H9 (cell line): ENCODE measurements around the gene SCN2B. TPM values are rescaled to one million over a fixed set of nuclear protein-coding genes. Genes with fewer than 3 reads are reported as not detected.

Source experiments
- DNase-seq: peaks from one replicate; pipeline ENCODE4 v3.0.0-alpha.2; 2017
- H2AFZ ChIP-seq: one replicate; pipeline ENCODE4 v1.6.1; 2013; ENCODE audit warnings: mild to moderate bottlenecking, low read length, control low read depth, moderate library complexity
- H2AK5ac ChIP-seq: 2 replicates; pipeline ENCODE4 v1.6.1; 2013; ENCODE audit warnings: low read length, control low read depth, mixed read lengths; ENCODE audit not compliant: insufficient read length
- H2BK120ac ChIP-seq: one replicate; pipeline ENCODE4 v1.6.1; 2013; ENCODE audit warnings: low read depth, mild to moderate bottlenecking, low read length, control low read depth, inconsistent platforms; ENCODE audit not compliant: poor library complexity, severe bottlenecking
- H2BK12ac ChIP-seq: 2 replicates; pipeline ENCODE4 v1.6.1; 2013; ENCODE audit warnings: low read length, control low read depth, mixed read lengths, low read depth; ENCODE audit not compliant: insufficient read length
- H2BK15ac ChIP-seq: 2 replicates; pipeline ENCODE4 v1.6.1; 2013; ENCODE audit warnings: low read depth, low read length, control low read depth
- H2BK20ac ChIP-seq: one replicate; pipeline ENCODE4 v1.6.1; 2013; ENCODE audit warnings: low read depth, mild to moderate bottlenecking, low read length, control low read depth, inconsistent platforms; ENCODE audit not compliant: poor library complexity, severe bottlenecking
- H2BK5ac ChIP-seq: 2 replicates; pipeline ENCODE4 v1.6.1; 2013; ENCODE audit warnings: low read length, control low read depth, mixed read lengths; ENCODE audit not compliant: insufficient read length
- H3K14ac ChIP-seq: 2 replicates; pipeline ENCODE4 v1.6.1; 2013; ENCODE audit warnings: low read length, control low read depth; ENCODE audit not compliant: insufficient read depth
- H3K18ac ChIP-seq: 2 replicates; pipeline ENCODE4 v1.6.1; 2013; ENCODE audit warnings: low read depth, mild to moderate bottlenecking, mixed read lengths, low read length, control low read depth; ENCODE audit not compliant: insufficient read length
- H3K23ac ChIP-seq: 2 replicates; pipeline ENCODE4 v1.6.1; 2013; ENCODE audit warnings: low read length, control low read depth, mixed read lengths, low read depth; ENCODE audit not compliant: insufficient read length
- H3K23me2 ChIP-seq: 2 replicates; pipeline ENCODE4 v1.6.1; 2013; ENCODE audit warnings: low read depth, mild to moderate bottlenecking, mixed read lengths, low read length, control low read depth; ENCODE audit not compliant: insufficient read length, poor library complexity, severe bottlenecking
- H3K27ac ChIP-seq: 2 replicates; pipeline ENCODE4 v1.5.1; 2013; ENCODE audit warnings: low read length, control low read depth, mixed read lengths, low read depth; ENCODE audit not compliant: insufficient read length
- H3K27me3 ChIP-seq: 2 replicates; pipeline ENCODE4 v1.6.1; 2013; ENCODE audit warnings: low read length, control low read depth, inconsistent platforms; ENCODE audit not compliant: insufficient read depth
- H3K4ac ChIP-seq: 2 replicates; pipeline ENCODE4 v1.6.1; 2013; ENCODE audit warnings: low read depth, mild to moderate bottlenecking, control low read depth, inconsistent platforms, low read length, moderate library complexity
- H3K4me1 ChIP-seq: 2 replicates; pipeline ENCODE4 v1.6.1; 2013; ENCODE audit warnings: low read length, control low read depth, inconsistent platforms; ENCODE audit not compliant: insufficient read depth
- H3K4me2 ChIP-seq: 2 replicates; pipeline ENCODE4 v1.6.1; 2013; ENCODE audit warnings: low read length, control low read depth, mixed read lengths; ENCODE audit not compliant: insufficient read length, insufficient read depth
- H3K56ac ChIP-seq: 2 replicates; pipeline ENCODE4 v1.6.1; 2013; ENCODE audit warnings: low read depth, mild to moderate bottlenecking, mixed read lengths, low read length, control low read depth; ENCODE audit not compliant: insufficient read length
- H3K79me1 ChIP-seq: 2 replicates; pipeline ENCODE4 v1.6.1; 2013; ENCODE audit warnings: low read depth, mild to moderate bottlenecking, moderate library complexity, low read length, control low read depth, inconsistent platforms; ENCODE audit not compliant: insufficient read depth, poor library complexity, severe bottlenecking
- H3K79me2 ChIP-seq: 2 replicates; pipeline ENCODE4 v1.6.1; 2013; ENCODE audit warnings: low read length, control low read depth, inconsistent platforms; ENCODE audit not compliant: insufficient read depth
- H3K9ac ChIP-seq: 2 replicates; pipeline ENCODE4 v1.6.1; 2013; ENCODE audit warnings: low read length, control low read depth, mixed read lengths; ENCODE audit not compliant: insufficient read length; ENCODE audit errors: extremely low read depth
- H3K9me3 ChIP-seq: one replicate; pipeline ENCODE4 v1.6.1; 2013; ENCODE audit warnings: low read depth, low read length, inconsistent platforms; ENCODE audit not compliant: control insufficient read depth
- H3T11ph ChIP-seq: one replicate; pipeline ENCODE4 v1.6.1; 2013; ENCODE audit warnings: mild to moderate bottlenecking, low read length, control low read depth, inconsistent platforms
- H4K20me1 ChIP-seq: one replicate; pipeline ENCODE4 v1.6.1; 2013; ENCODE audit not compliant: control insufficient read depth, insufficient read length, insufficient read depth
- H4K5ac ChIP-seq: 2 replicates; pipeline ENCODE4 v1.6.1; 2013; ENCODE audit warnings: low read depth, mild to moderate bottlenecking, mixed read lengths, low read length, control low read depth; ENCODE audit not compliant: insufficient read length
- H4K8ac ChIP-seq: replicated peaks from 2 replicates; pipeline ENCODE4 v1.6.1; 2013; ENCODE audit warnings: low read length, control low read depth, mixed read lengths, low read depth; ENCODE audit not compliant: insufficient read length
- H4K91ac ChIP-seq: 2 replicates; pipeline ENCODE4 v1.6.1; 2013; ENCODE audit warnings: low read depth, mild to moderate bottlenecking, moderate library complexity, mixed read lengths, low read length, control low read depth; ENCODE audit not compliant: insufficient read length
- H3K27ac Mint-ChIP-seq, 3 experiments: 2 replicates in 2 of 3; 3 replicates in 1 of 3; pipeline ENCODE4 v1.8.0; 2020 to 2021; ENCODE audit warnings: mixed read lengths in 3 of 3, mild to moderate bottlenecking in 1 of 3, moderate library complexity in 1 of 3
- H3K27me3 Mint-ChIP-seq: 2 replicates; pipeline ENCODE4 v1.8.0; 2021; ENCODE audit warnings: low read depth, mild to moderate bottlenecking, moderate library complexity, mixed read lengths
- H3K36me3 Mint-ChIP-seq, 3 experiments: 2 replicates in 2 of 3; 3 replicates in 1 of 3; pipeline ENCODE4 v1.8.0; 2020 to 2021; ENCODE audit warnings: low read depth in 3 of 3, mixed read lengths in 3 of 3; ENCODE audit not compliant: insufficient read depth in 1 of 3
- H3K4me1 Mint-ChIP-seq, 2 experiments: 2 replicates each; pipeline ENCODE4 v1.8.0; 2020; ENCODE audit warnings: mixed read lengths in 2 of 2
- H3K4me3 Mint-ChIP-seq, 2 experiments: 2 replicates in 1 of 2; 3 replicates in 1 of 2; pipeline ENCODE4 v1.8.0; 2020 to 2021; ENCODE audit warnings: mild to moderate bottlenecking in 2 of 2, mixed read lengths in 2 of 2, moderate library complexity in 1 of 2
- H3K9me3 Mint-ChIP-seq, 2 experiments: 2 replicates in 1 of 2; 3 replicates in 1 of 2; pipeline ENCODE4 v1.8.0; 2020; ENCODE audit warnings: mild to moderate bottlenecking in 2 of 2, mixed read lengths in 2 of 2, moderate library complexity in 1 of 2
- CTCF ChIP-seq: fragments of 200-600 bp; sonication (generic); conservative IDR thresholded peaks from 3 replicates; pipeline ENCODE4 v1.8.0; 2021; ENCODE audit warnings: antibody characterized with exemption, mild to moderate bottlenecking
- WGBS: extraction: QIAGEN DNeasy Blood & Tissue Kit; methylation state at CpG from one replicate; pipeline ENCODE4 v1.1.7; 2013; ENCODE audit warnings: missing lambda C conversion rate, low lambda C conversion rate, mixed read lengths; ENCODE audit not compliant: insufficient read length; ENCODE audit errors: extremely low coverage; 5-methylcytosine and 5-hydroxymethylcytosine counted together
- total RNA-seq: library from RNA; stranded (reverse); gene quantifications from 2 replicates; pipeline ENCODE4 v1.2.1, GENCODE V29; 2021

Gene SCN2B
- total RNA-seq, 1 experiment from 2014 or later: not detected

GRCh38 chr11:118142809-118143208 lies 33.6 kb downstream of the SCN2B start:
- Histone ChIP-seq H2AK5ac (no peak overlapping the region), H3K4ac (no peak overlapping the region), H4K8ac (no peak overlapping the region), H3K79me1 (no peaks in the 10 kb centered on the region), H2BK20ac (no peak overlapping the region), H4K20me1 (no peaks in the 10 kb centered on the region), H3K9ac (no peak overlapping the region), H3K56ac (no peak overlapping the region), H2AFZ (no peak overlapping the region), H3K27me3 (peaks cover 5% of the 10 kb centered on the region; the same call in 1 of the 2 replicates), H2BK12ac (no peak overlapping the region), H2BK120ac (no peak overlapping the region), H2BK5ac (no peak overlapping the region), H3K4me1 (no peaks in the 10 kb centered on the region), H3T11ph (no peak overlapping the region), H4K91ac (no peak overlapping the region), H3K27ac (no peak overlapping the region), H3K23ac (no peak overlapping the region), H4K5ac (no peak overlapping the region), H3K4me2 (peak overlapping the region; percentile 10), H3K18ac (no peak overlapping the region), H2BK15ac (no peak overlapping the region), H3K79me2 (no peaks in the 10 kb centered on the region), H3K9me3 (no peaks in the 10 kb centered on the region), H3K23me2 (peaks cover 5% of the 10 kb centered on the region), H3K14ac (no peak overlapping the region)
- no CpG with 5 or more reads among the region's 6 CpGs for WGBS
- Mint-ChIP-seq H3K4me1 (peaks cover 20 to 23% of the 10 kb centered on the region in 2 experiments), H3K36me3 (no peaks in the 10 kb centered on the region), H3K27ac (no peak overlapping the region), H3K9me3 (no peaks in the 10 kb centered on the region; a peak in 1 of 5 replicates), H3K4me3 (peak overlapping the region in 1 of 2 experiments; percentile 2; a peak in 1 of 5 replicates), H3K27me3 (peaks cover 80% of the 10 kb centered on the region)
- DNase-seq: no peak
- no peak for TF ChIP-seq CTCF
